BE2C (cell line): ENCODE results near the gene L3MBTL3.
A peak's percentile ranks its signal among the peaks of the same experiment; 100 is the strongest.

Source experiments
- DNase-seq: peaks from one replicate; pipeline ENCODE4 v3.0.0-alpha.2; 2020
- H3K27me3 ChIP-seq: fragments of 250-450 bp; sonication (Bioruptor Pico); 2 replicates; pipeline ENCODE4 v1.5.1; 2020; ENCODE audit warnings: mild to moderate bottlenecking
- H3K36me3 ChIP-seq: fragments of 250-450 bp; sonication (Bioruptor Pico); 2 replicates; pipeline ENCODE4 v1.5.1; 2020; ENCODE audit warnings: mild to moderate bottlenecking
- H3K4me1 ChIP-seq: fragments of 250-450 bp; sonication (Bioruptor Pico); 2 replicates; pipeline ENCODE4 v1.5.1; 2020
- H3K4me3 ChIP-seq: 2 replicates; pipeline ENCODE4 v1.5.1; 2011; ENCODE audit warnings: low read depth, low read length
- H3K9me3 ChIP-seq: fragments of 250-450 bp; sonication (Bioruptor Pico); 2 replicates; pipeline ENCODE4 v1.5.1; 2020
- TF ChIP-seq, protein P1 (sequence below): IDR thresholded peaks from 2 replicates; pipeline ENCODE4 v1.5.1; 2012; ENCODE audit warnings: mild to moderate bottlenecking, low read depth, low read length

The L3MBTL3 gene

DNA sequence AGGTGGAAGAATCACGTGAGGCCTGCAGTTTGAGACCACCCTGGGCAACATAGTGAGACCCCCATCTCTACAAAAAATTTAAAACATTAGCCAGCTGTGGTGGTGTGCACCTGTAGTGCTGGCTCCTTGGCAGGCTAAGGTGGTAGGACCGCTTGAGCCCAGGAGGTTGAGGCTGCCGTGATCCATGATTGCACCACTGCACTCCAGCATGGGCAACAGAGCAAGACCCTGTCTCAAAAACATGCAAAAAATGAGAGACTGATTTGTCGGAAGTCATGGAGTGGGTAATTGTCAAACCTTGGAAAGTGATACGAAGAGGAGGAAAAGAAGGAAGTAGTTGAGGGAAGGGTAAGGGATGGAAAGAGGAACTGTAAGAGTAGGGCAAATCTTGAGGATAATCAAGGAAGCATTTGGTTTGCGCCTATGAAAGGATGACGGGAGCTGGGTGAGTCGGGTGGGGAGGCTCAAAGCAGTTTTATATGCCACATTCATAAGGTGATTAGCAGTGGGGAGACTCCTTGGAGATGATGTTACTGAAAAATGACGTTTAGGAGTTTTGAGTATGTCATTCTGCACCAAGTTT lies 14.5 kb downstream of the L3MBTL3 start:
- TF ChIP-seq, protein P1, sequence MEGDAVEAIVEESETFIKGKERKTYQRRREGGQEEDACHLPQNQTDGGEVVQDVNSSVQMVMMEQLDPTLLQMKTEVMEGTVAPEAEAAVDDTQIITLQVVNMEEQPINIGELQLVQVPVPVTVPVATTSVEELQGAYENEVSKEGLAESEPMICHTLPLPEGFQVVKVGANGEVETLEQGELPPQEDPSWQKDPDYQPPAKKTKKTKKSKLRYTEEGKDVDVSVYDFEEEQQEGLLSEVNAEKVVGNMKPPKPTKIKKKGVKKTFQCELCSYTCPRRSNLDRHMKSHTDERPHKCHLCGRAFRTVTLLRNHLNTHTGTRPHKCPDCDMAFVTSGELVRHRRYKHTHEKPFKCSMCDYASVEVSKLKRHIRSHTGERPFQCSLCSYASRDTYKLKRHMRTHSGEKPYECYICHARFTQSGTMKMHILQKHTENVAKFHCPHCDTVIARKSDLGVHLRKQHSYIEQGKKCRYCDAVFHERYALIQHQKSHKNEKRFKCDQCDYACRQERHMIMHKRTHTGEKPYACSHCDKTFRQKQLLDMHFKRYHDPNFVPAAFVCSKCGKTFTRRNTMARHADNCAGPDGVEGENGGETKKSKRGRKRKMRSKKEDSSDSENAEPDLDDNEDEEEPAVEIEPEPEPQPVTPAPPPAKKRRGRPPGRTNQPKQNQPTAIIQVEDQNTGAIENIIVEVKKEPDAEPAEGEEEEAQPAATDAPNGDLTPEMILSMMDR: no peak
- Histone ChIP-seq H3K27me3 (no peaks in the 10 kb centered on the region), H3K4me3 (no peak overlapping the region), H3K4me1 (no peaks in the 10 kb centered on the region), H3K9me3 (no peaks in the 10 kb centered on the region), H3K36me3 (no peaks in the 10 kb centered on the region)
- no peak for DNase-seq

DNA sequence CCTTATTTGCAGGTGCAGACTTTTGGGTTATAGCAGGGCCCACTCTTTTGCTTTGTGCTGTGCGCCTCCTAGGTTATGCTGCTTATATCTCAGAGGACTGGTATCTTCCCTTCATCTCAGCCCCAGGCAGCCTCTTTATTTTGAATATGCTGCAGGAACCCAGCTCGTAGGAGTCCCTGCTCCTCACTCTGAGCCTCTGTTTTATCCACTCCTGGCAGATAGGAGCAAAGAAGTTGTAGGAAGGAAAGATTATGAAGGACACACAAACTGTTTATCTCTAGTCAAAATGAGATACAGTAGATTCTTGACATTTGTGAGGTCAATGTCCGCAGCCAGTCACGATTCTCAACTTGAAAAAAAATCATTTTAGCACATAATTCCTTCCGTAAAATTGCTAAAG lies 15.6 kb downstream of the L3MBTL3 start:
- H3K27me3 ChIP-seq: no peaks in the 10 kb centered on the region
- TF ChIP-seq, protein P1: no peak
- H3K4me3 ChIP-seq: no peak overlapping the region
- H3K4me1 ChIP-seq: no peaks in the 10 kb centered on the region
- DNase-seq: no peak
- no peaks in the 10 kb centered on the region for H3K36me3 ChIP-seq
- H3K9me3 ChIP-seq: no peaks in the 10 kb centered on the region

DNA sequence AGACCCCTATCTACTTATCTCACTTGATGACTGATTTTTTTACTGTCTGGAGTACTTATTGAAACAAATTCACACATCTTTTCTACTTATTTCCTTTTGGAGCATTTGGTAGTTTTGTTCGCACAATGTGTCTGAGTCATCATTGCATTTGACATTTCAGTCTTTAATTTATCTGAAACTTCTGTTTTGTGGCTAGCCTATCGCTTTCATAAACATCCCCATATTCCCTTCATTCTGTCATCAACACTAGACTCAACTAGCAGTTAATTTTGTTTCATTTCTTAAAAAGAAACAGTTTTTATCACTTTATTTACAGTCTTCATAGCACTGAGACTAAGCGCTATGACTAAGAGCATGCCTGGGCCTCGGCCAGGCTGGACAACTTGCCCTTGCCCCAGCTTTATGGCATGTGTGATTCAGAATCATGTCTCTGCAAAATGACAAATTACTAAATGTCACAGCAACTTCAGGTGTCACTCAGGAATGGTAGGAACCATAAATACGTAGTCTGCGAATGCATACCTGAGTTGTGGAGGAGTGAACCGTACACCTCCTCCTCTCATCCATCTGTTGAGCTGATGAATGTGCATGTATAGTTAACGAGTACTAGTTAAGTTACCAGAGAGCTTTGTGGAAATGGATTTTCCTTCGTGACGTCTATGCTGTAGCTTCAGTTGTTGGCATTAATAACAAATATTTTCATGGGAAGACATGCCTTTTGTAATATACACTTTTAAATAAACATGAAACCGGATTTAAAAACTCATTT lies 16.2 kb downstream of the L3MBTL3 start:
- no peak overlapping the region for H3K4me3 ChIP-seq
- H3K9me3 ChIP-seq: no peaks in the 10 kb centered on the region
- H3K4me1 ChIP-seq: no peaks in the 10 kb centered on the region
- DNase-seq: no peak
- no peaks in the 10 kb centered on the region for H3K27me3 ChIP-seq
- TF ChIP-seq, protein P1: no peak
- no peaks in the 10 kb centered on the region for H3K36me3 ChIP-seq

GRCh38 chr6:130035211-130035610 lies 16.8 kb downstream of the L3MBTL3 start:
- no peak for DNase-seq
- Histone ChIP-seq H3K27me3 (no peaks in the 10 kb centered on the region), H3K36me3 (no peaks in the 10 kb centered on the region), H3K4me3 (no peak overlapping the region), H3K4me1 (no peaks in the 10 kb centered on the region), H3K9me3 (no peaks in the 10 kb centered on the region)
- TF ChIP-seq, protein P1: no peak

DNA sequence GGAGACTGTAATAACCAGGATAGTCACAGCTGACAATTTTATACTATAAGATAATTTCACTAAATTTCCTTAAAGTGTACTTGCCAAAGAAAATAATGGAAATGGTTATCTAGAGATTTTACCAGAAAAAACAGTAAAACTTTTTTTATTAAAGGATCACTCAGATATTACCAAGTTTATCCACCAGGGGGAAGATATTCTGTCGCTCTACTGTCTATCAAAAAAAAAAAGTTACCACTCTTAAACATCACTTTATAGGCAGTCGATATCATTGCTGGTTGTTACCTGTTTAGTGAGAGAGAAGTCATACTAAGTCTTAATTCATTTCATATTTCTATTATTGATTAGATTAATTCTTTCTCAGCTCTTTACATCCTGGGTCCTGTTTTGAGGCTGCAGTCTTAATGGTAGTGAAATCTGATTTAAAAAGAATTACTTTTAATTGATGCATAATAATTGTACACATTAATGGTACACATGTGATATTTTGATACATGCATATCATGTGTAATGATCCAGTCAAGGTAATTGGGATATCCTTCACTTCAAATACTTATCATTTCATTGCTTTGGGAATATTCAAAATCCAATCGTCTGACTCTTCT lies 18.9 kb downstream of the L3MBTL3 start:
- H3K27me3 ChIP-seq: no peaks in the 10 kb centered on the region
- H3K9me3 ChIP-seq: no peaks in the 10 kb centered on the region
- H3K4me3 ChIP-seq: no peak overlapping the region
- H3K4me1 ChIP-seq: no peaks in the 10 kb centered on the region
- H3K36me3 ChIP-seq: no peaks in the 10 kb centered on the region
- no peak for DNase-seq
- TF ChIP-seq, protein P1: peak; percentile 38

GRCh38 chr6:130041594-130041993 lies 23.2 kb downstream of the L3MBTL3 start:
- no peaks in the 10 kb centered on the region for H3K4me1 ChIP-seq
- no peak overlapping the region for H3K4me3 ChIP-seq
- DNase-seq: no peak
- TF ChIP-seq, protein P1: no peak
- no peaks in the 10 kb centered on the region for H3K27me3 ChIP-seq
- H3K9me3 ChIP-seq: no peaks in the 10 kb centered on the region
- no peaks in the 10 kb centered on the region for H3K36me3 ChIP-seq
